ENCODE measurements around the gene ENAM.

DNA sequence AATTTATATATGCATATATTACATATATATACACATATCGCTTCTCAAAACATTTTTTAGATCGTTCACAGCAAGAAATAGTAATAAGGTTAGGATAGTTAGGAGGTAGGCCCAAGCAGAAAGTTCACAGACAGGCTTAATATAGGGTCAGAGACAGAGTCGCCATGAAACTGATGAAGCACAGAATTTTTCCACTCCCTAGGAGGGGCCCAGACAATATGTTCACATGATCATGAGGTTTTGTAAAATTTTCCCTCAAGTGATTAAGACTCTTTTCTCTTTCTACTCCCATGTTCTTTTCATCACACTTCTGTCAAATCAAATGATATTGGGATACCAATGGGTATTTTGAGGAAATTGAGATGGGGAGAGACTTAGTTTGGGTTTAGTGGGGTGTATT is 5.2 kb upstream of the ENAM start:
- TF ChIP-seq POLR2A (IDR thresholded peaks at IDR 0.05; ENCODE audit: low read depth, low read length) (no peak), TAF1 (IDR thresholded peaks at IDR 0.05; ENCODE audit: borderline replicate concordance, low read depth, low read length) (no peak)
